ENCODE data around the gene SLC25A25. TPM values are rescaled to one million over a fixed set of nuclear protein-coding genes. Genes with fewer than 3 reads are reported as not detected.

Gene SLC25A25
- total and polyA plus RNA-seq, 2 donors = 14.4 to 23.1 TPM

GRCh38 chr9:128120061-128120740 lies 52.2 kb downstream of the SLC25A25 start:
- Histone ChIP-seq H3K4me1 (ENCODE audit: insufficient read depth) (no peaks in the 10 kb centered on the region), H3K27ac (ENCODE audit: low read depth) (no peak overlapping the region), H3K4me3 (ENCODE audit: low read depth, low read length) (no peak overlapping the region), H3K36me3 (ENCODE audit: insufficient read depth) (peaks cover 3% of the 10 kb centered on the region)
- 85% methylated on average over 20 of the region's 20 CpGs for WGBS
- DNase-seq (ENCODE audit: extremely low spot score) = no peak

- peaks cover 3% of the 10 kb centered on the region for H3K36me3 ChIP-seq (ENCODE audit: insufficient read depth)
- 90% methylated on average over 29 of the region's 29 CpGs for WGBS
- no peak overlapping the region for H3K27ac ChIP-seq (ENCODE audit: low read depth)
- H3K4me3 ChIP-seq (ENCODE audit: low read depth, low read length) = no peak overlapping the region
- no peaks in the 10 kb centered on the region for H3K4me1 ChIP-seq (ENCODE audit: insufficient read depth)
- DNase-seq (ENCODE audit: extremely low spot score) = no peak
Measured at GRCh38 chr9:128120741-128121465, 52.9 kb downstream of the SLC25A25 start.

DNA sequence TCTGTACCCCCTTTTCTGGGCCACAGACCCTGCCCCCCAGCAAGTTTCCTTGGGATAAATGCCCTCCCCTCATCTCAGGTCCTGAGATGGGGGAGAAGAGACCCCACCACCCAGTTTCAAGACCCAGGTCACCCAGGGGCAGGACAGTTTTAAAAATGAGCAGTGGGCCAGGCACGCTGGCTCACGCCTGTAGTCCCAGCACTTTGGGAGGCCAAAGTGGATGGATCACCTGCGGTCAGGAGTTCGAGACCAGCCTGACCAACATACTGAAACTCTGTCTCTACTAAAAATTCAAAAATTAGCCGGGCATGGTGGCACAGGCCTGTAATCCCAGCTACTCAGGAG lies 53.4 kb downstream of the SLC25A25 start:
- DNase-seq (ENCODE audit: extremely low spot score) = no peak
- H3K4me3 ChIP-seq (ENCODE audit: low read depth, low read length) = no peak overlapping the region
- peaks cover 3% of the 10 kb centered on the region for H3K36me3 ChIP-seq (ENCODE audit: insufficient read depth)

DNA sequence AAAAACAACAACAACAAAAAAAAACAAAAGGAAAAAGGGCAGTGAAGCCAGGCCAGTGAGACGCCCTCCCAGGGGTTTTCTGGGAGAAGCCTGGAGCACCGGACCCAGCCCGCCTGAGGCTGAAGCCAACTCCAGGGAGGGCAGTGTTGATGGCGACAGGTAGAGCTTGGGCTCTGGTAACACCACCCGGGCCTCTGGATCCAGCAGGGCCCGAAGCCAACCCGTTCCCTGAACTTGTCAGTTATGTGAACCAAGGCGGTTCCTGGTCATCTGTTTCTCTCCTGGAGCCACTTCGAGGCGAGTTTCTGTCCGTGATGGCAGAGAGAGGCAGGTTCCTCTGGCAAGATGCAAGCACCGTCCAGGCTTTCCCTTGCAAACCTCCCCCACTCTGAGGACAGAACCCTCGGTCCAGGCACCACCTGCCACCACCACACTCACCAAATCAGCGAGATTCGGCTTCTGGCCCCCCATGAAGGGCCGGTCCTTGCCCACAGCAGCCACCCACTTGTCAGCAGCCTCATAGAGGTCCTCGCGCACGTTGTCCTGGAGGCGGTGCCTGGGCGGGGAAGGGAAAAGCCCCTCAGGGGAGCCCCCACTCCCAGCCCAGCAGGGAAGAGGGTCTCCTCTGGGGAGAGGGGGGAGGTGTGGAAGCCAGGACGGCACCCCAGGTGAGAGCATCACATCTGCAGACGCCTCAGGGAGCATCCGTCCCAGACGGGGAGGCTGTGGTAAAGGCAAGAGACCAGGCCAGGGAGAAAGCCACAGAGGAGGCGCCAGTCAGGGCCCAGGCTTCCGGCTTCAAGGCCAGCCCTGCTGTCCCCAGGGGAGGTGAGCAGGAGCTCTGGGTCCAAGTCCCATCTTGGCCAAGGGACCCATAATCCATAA lies 54.1 kb downstream of the SLC25A25 start:
- no peaks in the 10 kb centered on the region for H3K4me1 ChIP-seq (ENCODE audit: insufficient read depth)
- 90% methylated on average over 27 of the region's 27 CpGs for WGBS
- no peak for DNase-seq (ENCODE audit: extremely low spot score)
- peaks cover 3% of the 10 kb centered on the region for H3K36me3 ChIP-seq (ENCODE audit: insufficient read depth)
- no peak overlapping the region for H3K27ac ChIP-seq (ENCODE audit: low read depth)
- no peak overlapping the region for H3K4me3 ChIP-seq (ENCODE audit: low read depth, low read length)

More for the DNA sequence above, 53.4 kb downstream of the SLC25A25 start:
- H3K27ac ChIP-seq (ENCODE audit: low read depth) = no peak overlapping the region
- H3K4me1 ChIP-seq (ENCODE audit: insufficient read depth) = no peaks in the 10 kb centered on the region
- WGBS = 94% methylated on average over 5 of the region's 5 CpGs

DNA sequence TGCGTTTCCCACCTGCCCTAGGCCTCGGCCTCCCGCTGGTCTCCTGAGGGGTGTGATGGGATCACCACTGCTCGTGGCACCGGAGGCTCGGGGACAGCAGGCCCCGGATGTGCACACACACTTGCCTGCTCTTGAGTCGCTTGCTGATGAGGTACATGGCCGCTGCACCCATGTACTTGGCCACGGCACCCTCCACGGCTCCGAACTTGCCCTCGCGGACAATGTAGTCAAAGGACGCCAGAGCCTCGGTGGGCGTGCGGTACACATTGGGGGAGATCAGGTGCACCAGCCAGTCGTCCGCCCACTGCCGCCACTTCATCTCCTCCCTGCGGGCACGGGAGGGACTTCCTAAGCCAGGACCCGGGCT lies 54.8 kb downstream of the SLC25A25 start:
- DNase-seq (ENCODE audit: extremely low spot score) = no peak
- H3K4me1 ChIP-seq (ENCODE audit: insufficient read depth) = no peaks in the 10 kb centered on the region
- 93% methylated on average over 24 of the region's 24 CpGs for WGBS
- peaks cover 3% of the 10 kb centered on the region for H3K36me3 ChIP-seq (ENCODE audit: insufficient read depth)
- no peak overlapping the region for H3K4me3 ChIP-seq (ENCODE audit: low read depth, low read length)
- H3K27ac ChIP-seq (ENCODE audit: low read depth) = no peak overlapping the region

GRCh38 chr9:128123451-128124080 lies 55.5 kb downstream of the SLC25A25 start:
- no peak for DNase-seq (ENCODE audit: extremely low spot score)
- Histone ChIP-seq H3K4me1 (ENCODE audit: insufficient read depth) (no peaks in the 10 kb centered on the region), H3K27ac (ENCODE audit: low read depth) (no peak overlapping the region), H3K36me3 (ENCODE audit: insufficient read depth) (peaks cover 3% of the 10 kb centered on the region), H3K4me3 (ENCODE audit: low read depth, low read length) (no peak overlapping the region)
- 91% methylated on average over 21 of the region's 21 CpGs for WGBS

DNA sequence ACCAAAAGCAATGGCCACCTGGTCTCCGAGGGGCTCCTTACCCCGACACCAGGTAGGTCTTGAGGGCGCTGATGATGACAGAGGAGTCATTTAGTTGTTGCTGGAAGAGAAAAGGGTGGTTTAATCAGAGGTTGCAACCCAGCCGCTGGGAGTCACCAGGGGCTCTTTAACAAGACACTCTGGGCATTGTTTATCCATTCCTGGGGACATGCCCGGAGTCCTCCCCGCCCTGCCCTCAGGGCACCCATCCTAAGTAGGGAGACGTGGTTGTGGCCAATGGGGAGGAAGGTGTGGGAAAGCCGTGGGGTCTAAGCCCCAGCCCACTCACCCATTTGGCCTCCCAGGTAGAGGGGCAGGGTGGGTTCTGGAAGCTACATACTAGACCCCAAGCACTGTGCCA lies 56.4 kb downstream of the SLC25A25 start:
- no peak overlapping the region for H3K27ac ChIP-seq (ENCODE audit: low read depth)
- no peaks in the 10 kb centered on the region for H3K4me1 ChIP-seq (ENCODE audit: insufficient read depth)
- no peak overlapping the region for H3K4me3 ChIP-seq (ENCODE audit: low read depth, low read length)
- WGBS = 85% methylated on average over 8 of the region's 8 CpGs
- peaks cover 3% of the 10 kb centered on the region for H3K36me3 ChIP-seq (ENCODE audit: insufficient read depth)
- no peak for DNase-seq (ENCODE audit: extremely low spot score)

- peaks cover 3% of the 10 kb centered on the region for H3K36me3 ChIP-seq (ENCODE audit: insufficient read depth)
- no peak overlapping the region for H3K27ac ChIP-seq (ENCODE audit: low read depth)
- DNase-seq (ENCODE audit: extremely low spot score) = no peak
- H3K4me1 ChIP-seq (ENCODE audit: insufficient read depth) = no peaks in the 10 kb centered on the region
- H3K4me3 ChIP-seq (ENCODE audit: low read depth, low read length) = no peak overlapping the region
- 66% methylated on average over 16 of the region's 16 CpGs for WGBS
Measured at GRCh38 chr9:128124873-128125579, 57.0 kb downstream of the SLC25A25 start.

DNA sequence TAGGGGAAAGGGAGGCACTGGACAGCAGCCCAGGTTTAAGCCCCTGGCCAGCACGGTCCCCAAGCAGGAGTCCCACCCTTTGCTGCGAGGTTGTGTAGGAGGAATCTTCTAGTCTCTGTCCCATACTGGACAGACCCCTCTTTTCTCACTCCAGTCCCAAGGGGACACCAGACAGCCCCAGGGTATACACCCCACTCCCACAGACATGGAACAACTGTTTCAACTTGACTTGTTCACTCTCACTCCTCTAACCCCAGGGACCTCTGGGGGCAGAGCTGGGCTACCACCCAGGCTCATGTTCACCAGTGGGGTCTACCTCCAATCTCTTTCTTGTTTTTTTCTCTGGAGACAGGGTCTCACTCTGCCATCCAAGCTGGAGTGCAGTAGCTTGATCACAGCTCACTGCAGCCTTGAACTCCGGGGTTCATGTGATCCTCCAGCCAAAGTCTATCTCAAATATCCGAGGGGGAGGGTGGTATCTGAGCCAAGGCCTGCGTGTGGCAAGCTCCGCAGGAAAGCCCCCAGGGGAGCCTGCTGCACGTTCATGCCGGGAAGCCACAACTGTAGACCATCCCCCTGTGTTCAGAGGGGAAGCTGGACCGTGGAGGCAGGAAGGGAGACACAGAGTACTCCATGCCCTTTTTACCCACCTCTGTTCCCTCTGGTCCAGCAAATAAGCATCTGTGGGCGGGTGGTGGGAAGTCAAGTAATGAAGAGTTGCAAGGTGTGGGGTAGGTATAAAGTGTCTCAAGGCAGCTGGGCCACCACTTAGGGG lies 57.7 kb downstream of the SLC25A25 start:
- H3K4me3 ChIP-seq (ENCODE audit: low read depth, low read length) = no peak overlapping the region
- no peak overlapping the region for H3K27ac ChIP-seq (ENCODE audit: low read depth)
- no peaks in the 10 kb centered on the region for H3K4me1 ChIP-seq (ENCODE audit: insufficient read depth)
- 56% methylated on average over 10 of the region's 10 CpGs for WGBS
- no peak for DNase-seq (ENCODE audit: extremely low spot score)
- peaks cover 3% of the 10 kb centered on the region for H3K36me3 ChIP-seq (ENCODE audit: insufficient read depth)

DNA sequence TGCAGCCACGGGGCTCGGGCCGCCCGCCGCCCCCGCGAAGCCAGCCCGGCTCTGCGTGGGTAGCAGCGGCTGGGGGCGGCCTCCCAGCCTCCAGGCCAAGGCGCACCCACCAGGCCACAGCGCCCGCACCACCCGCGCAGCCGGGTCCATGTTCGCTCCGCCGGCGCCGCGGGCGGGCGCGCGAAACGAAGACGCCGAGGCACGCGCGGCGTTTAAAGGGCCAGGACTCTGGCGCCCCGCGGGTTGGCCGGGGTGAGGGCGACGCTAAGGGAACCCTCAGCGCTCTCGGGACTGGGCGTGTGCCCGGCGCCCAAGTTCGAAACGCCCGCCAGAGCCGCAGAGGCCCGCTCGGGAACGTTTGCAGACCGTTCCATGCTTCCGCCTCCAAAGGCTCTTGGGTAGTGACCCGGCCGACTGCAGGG lies 59.5 kb downstream of the SLC25A25 start, which contains the start of gene PTGES2:
Gene PTGES2, minus strand, starts transcription at position 162 of the 422 bp plus-strand sequence. Its CDS starts 12 bp downstream, at position 150.
- Histone ChIP-seq H3K27ac (ENCODE audit: low read depth) (peak within 1 kb of the TSS; percentile 88), H3K4me1 (ENCODE audit: insufficient read depth) (no peaks in the 10 kb centered on the region), H3K36me3 (ENCODE audit: insufficient read depth) (no peaks in the 10 kb centered on the region), H3K4me3 (ENCODE audit: low read depth, low read length) (peak within 1 kb of the TSS; percentile 97)
- peak; percentile 63 for DNase-seq (ENCODE audit: extremely low spot score)
- WGBS = under 1% methylated on average over 56 of the region's 56 CpGs

GRCh38 chr9:128127990-128128835 lies 60.2 kb downstream of the SLC25A25 start:
- WGBS = under 1% methylated on average over 82 of the region's 82 CpGs
- no peaks in the 10 kb centered on the region for H3K4me1 ChIP-seq (ENCODE audit: insufficient read depth)
- H3K4me3 ChIP-seq (ENCODE audit: low read depth, low read length) = peak overlapping the region; percentile 97
- H3K27ac ChIP-seq (ENCODE audit: low read depth) = peak overlapping the region; percentile 88
- H3K36me3 ChIP-seq (ENCODE audit: insufficient read depth) = no peaks in the 10 kb centered on the region
- peak; percentile 88 for DNase-seq (ENCODE audit: extremely low spot score)

All from urinary bladder (tissue), 4 donors.